GM21737 (cell line): Measurements from ENCODE around the gene CIAO1.
"Not testable (repeated sequence)": the region's sequence is repeated elsewhere in the genome, so short reads cannot be mapped to it uniquely, and the experiment has no call there.

Source experiments
- ATAC-seq: cut with Tn5 transposase; IDR thresholded peaks from one replicate; pipeline ENCODE4 v1.9.1; 2021; ENCODE audit warnings: mild to moderate bottlenecking, moderate library complexity; ENCODE audit not compliant: unreplicated experiment

The CIAO1 gene

GRCh38 chr2:96274355-96275056, 8.5 kb downstream of the CIAO1 start:
- ATAC-seq = no peak

- ATAC-seq = no peak
Observed at GRCh38 chr2:96276787-96277499, 10.9 kb downstream of the CIAO1 start.

- ATAC-seq = no peak
Observed at GRCh38 chr2:96287273-96287856, 21.3 kb downstream of the CIAO1 start.

- no peak for ATAC-seq
Observed at GRCh38 chr2:96291751-96292150, 25.7 kb downstream of the CIAO1 start.

- ATAC-seq = not testable (repeated sequence)
Observed at GRCh38 chr2:96294271-96294670, 28.2 kb downstream of the CIAO1 start.

- ATAC-seq = no peak
Observed at GRCh38 chr2:96296925-96297324, 30.9 kb downstream of the CIAO1 start.

- ATAC-seq = no peak
Observed at GRCh38 chr2:96301865-96302264, 35.8 kb downstream of the CIAO1 start.

GRCh38 chr2:96304606-96305005, 38.6 kb downstream of the CIAO1 start:
- ATAC-seq = no peak

- peak; percentile 94 for ATAC-seq
Observed at GRCh38 chr2:96305091-96305978, 39.3 kb downstream of the CIAO1 start, which contains the start of gene SNRNP200. Gene SNRNP200, minus strand, starts transcription at chr2:96305546. Its CDS starts 109 bp downstream, at chr2:96305437.

GRCh38 chr2:96305979-96306308, 39.9 kb downstream of the CIAO1 start:
- ATAC-seq = no peak

- ATAC-seq = no peak
Observed at GRCh38 chr2:96306370-96306769, 40.3 kb downstream of the CIAO1 start.

- ATAC-seq = no peak
Observed at GRCh38 chr2:96308248-96308647, 42.2 kb downstream of the CIAO1 start.

GRCh38 chr2:96315005-96315399, 49.0 kb downstream of the CIAO1 start:
- no peak for ATAC-seq

- no peak for ATAC-seq
Observed at GRCh38 chr2:96315400-96316071, 49.5 kb downstream of the CIAO1 start.

GRCh38 chr2:96316999-96317398, 51.0 kb downstream of the CIAO1 start:
- ATAC-seq = no peak

GRCh38 chr2:96317584-96317997, 51.6 kb downstream of the CIAO1 start:
- no peak for ATAC-seq

- ATAC-seq = no peak
Observed at GRCh38 chr2:96318723-96319122, 52.7 kb downstream of the CIAO1 start.

- ATAC-seq = no peak
Observed at GRCh38 chr2:96319396-96319795, 53.4 kb downstream of the CIAO1 start.

- no peak for ATAC-seq
Observed at GRCh38 chr2:96320326-96320725, 54.3 kb downstream of the CIAO1 start.
